H1 (cell line): ENCODE results near the gene LRBA. TPM values are rescaled to one million over a fixed set of nuclear protein-coding genes. Genes with fewer than 3 reads are reported as not detected.

Source experiments
- CTCF ChIA-PET: fragments of 300-600 bp; sonication (Branson Sonifier 250); formaldehyde crosslinking; loops from one replicate; lab custom pipeline; 2021; ENCODE audit not compliant: partially characterized antibody; lab: Charles Lee
- POLR2A ChIA-PET: fragments of 300-600 bp; sonication (Branson Sonifier 250); formaldehyde crosslinking; loops from one replicate; lab custom pipeline; 2021; ENCODE audit warnings: inconsistent platforms; ENCODE audit not compliant: partially characterized antibody; lab: Charles Lee
- DNase-seq, 2 experiments: peaks; one replicate each; pipeline versions ENCODE4 v3.0.0 to v3.0.0-alpha.2; 2010 to 2022; ENCODE audit warnings: low spot score in 2 of 2, low read depth in 1 of 2, mixed read lengths in 1 of 2
- FAIRE-seq: peaks from 2 replicates; lab custom pipeline; 2011; peaks lifted over from hg19 to GRCh38; lab: Jason Lieb, UNC
- H2AFZ ChIP-seq: 2 replicates; pipeline ENCODE4 v1.8.1; 2012; ENCODE audit warnings: low read length, inconsistent platforms
- H2AK5ac ChIP-seq: 2 replicates; pipeline ENCODE4 v1.6.1; 2013; ENCODE audit warnings: low read depth, low read length
- H2BK120ac ChIP-seq: replicated peaks from 2 replicates; pipeline ENCODE3; 2013; ENCODE audit warnings: low read depth, low read length, inconsistent platforms
- H2BK12ac ChIP-seq: 2 replicates; pipeline ENCODE4 v1.6.1; 2013; ENCODE audit warnings: low read depth, low read length
- H2BK15ac ChIP-seq: 2 replicates; pipeline ENCODE4 v1.6.1; 2013; ENCODE audit warnings: low read length
- H2BK20ac ChIP-seq: 2 replicates; pipeline ENCODE4 v1.6.1; 2013; ENCODE audit warnings: low read length
- H2BK5ac ChIP-seq: 2 replicates; pipeline ENCODE4 v1.6.1; 2013; ENCODE audit warnings: low read depth, low read length
- H3K14ac ChIP-seq: 2 replicates; pipeline ENCODE4 v1.6.1; 2013; ENCODE audit warnings: inconsistent platforms; ENCODE audit not compliant: insufficient read length
- H3K18ac ChIP-seq: 2 replicates; pipeline ENCODE4 v1.6.1; 2013; ENCODE audit warnings: low read length; ENCODE audit errors: extremely low read depth
- H3K23ac ChIP-seq: 2 replicates; pipeline ENCODE4 v1.6.1; 2013; ENCODE audit warnings: inconsistent platforms; ENCODE audit not compliant: insufficient read length
- H3K23me2 ChIP-seq: 2 replicates; pipeline ENCODE4 v1.6.1; 2013; ENCODE audit warnings: low read depth, low read length
- H3K27ac ChIP-seq: 2 replicates; pipeline ENCODE4 v1.6.1; 2011; ENCODE audit warnings: low read depth, low read length, inconsistent platforms
- H3K27me3 ChIP-seq, 4 experiments: replicated peaks in 1 of 4; 1 replicate in 1 of 4; 2 replicates in 3 of 4; pipeline versions ENCODE4 v1.6.1 to v1.8.1; 2011 to 2013; ENCODE audit warnings: low read length in 3 of 4, mild to moderate bottlenecking in 3 of 4, inconsistent platforms in 2 of 4, mixed read lengths in 2 of 4, moderate library complexity in 1 of 4; ENCODE audit not compliant: control insufficient read depth in 3 of 4, insufficient read depth in 3 of 4; ENCODE audit errors: extremely low read depth in 1 of 4
- H3K36me3 ChIP-seq, 4 experiments: 2 replicates each; pipeline versions ENCODE4 v1.6.1 to v1.8.1; 2011 to 2013; ENCODE audit warnings: mild to moderate bottlenecking in 4 of 4, low read length in 3 of 4, moderate library complexity in 2 of 4, control low read depth in 1 of 4, inconsistent platforms in 1 of 4; ENCODE audit not compliant: insufficient read depth in 4 of 4, control insufficient read depth in 2 of 4
- H3K4ac ChIP-seq: replicated peaks from 2 replicates; pipeline ENCODE3; 2013; ENCODE audit warnings: low read length, low read depth, mixed read lengths, inconsistent platforms; ENCODE audit not compliant: insufficient read length
- H3K4me1 ChIP-seq, 4 experiments: replicated peaks in 1 of 4; 1 replicate in 1 of 4; 2 replicates in 3 of 4; pipeline versions ENCODE4 v1.6.1 to v1.8.1; 2011 to 2013; ENCODE audit warnings: low read length in 3 of 4, inconsistent platforms in 2 of 4, mixed read lengths in 1 of 4; ENCODE audit not compliant: insufficient read depth in 4 of 4, control insufficient read depth in 3 of 4
- H3K4me2 ChIP-seq, 2 experiments: 2 replicates each; pipeline versions ENCODE4 v1.6.1 to v1.8.1; 2011 to 2013; ENCODE audit warnings: low read depth in 2 of 2, low read length in 2 of 2, control low read depth in 1 of 2, inconsistent platforms in 1 of 2, mild to moderate bottlenecking in 1 of 2; ENCODE audit not compliant: insufficient read depth in 1 of 2
- H3K4me3 ChIP-seq, 4 experiments: fragments of 200-600, 300-600 bp in 1 of 4; sonication (generic), shearing (Covaris generic), sonication (Bioruptor Twin) in 1 of 4; 2 replicates each; pipeline versions ENCODE4 v1.5.1 to v1.8.1; 2011 to 2016; ENCODE audit warnings: low read length in 4 of 4, low read depth in 3 of 4, control low read depth in 2 of 4, inconsistent platforms in 2 of 4, mild to moderate bottlenecking in 2 of 4, mixed read lengths in 1 of 4, moderate library complexity in 1 of 4; ENCODE audit not compliant: insufficient read depth in 2 of 4; ENCODE audit errors: extremely low read depth in 1 of 4
- H3K56ac ChIP-seq: replicated peaks from 2 replicates; pipeline ENCODE3; 2013; ENCODE audit warnings: low read depth, mild to moderate bottlenecking, mixed read lengths, low read length, inconsistent platforms; ENCODE audit not compliant: insufficient read length
- H3K79me1 ChIP-seq: 2 replicates; pipeline ENCODE4 v1.6.1; 2013; ENCODE audit warnings: low read depth, low read length, control low read depth
- H3K79me2 ChIP-seq, 2 experiments: 2 replicates each; pipeline versions ENCODE4 v1.6.1 to v1.8.1; 2012 to 2013; ENCODE audit warnings: low read length in 2 of 2, mild to moderate bottlenecking in 2 of 2, inconsistent platforms in 1 of 2; ENCODE audit not compliant: insufficient read depth in 2 of 2, control insufficient read depth in 1 of 2
- H3K9ac ChIP-seq, 4 experiments: replicated peaks in 1 of 4; 1 replicate in 1 of 4; 2 replicates in 3 of 4; pipeline versions ENCODE4 v1.6.1 to v1.8.1; 2011 to 2013; ENCODE audit warnings: low read depth in 3 of 4, low read length in 3 of 4, control low read depth in 2 of 4, mild to moderate bottlenecking in 2 of 4, moderate library complexity in 2 of 4, inconsistent platforms in 1 of 4; ENCODE audit errors: extremely low read depth in 1 of 4
- H3K9me3 ChIP-seq, 2 experiments: 2 replicates each; pipeline versions ENCODE4 v1.6.1 to v1.8.1; 2012 to 2013; ENCODE audit warnings: mild to moderate bottlenecking in 2 of 2, moderate library complexity in 2 of 2, control low read depth in 1 of 2, inconsistent platforms in 1 of 2, low read depth in 1 of 2, low read length in 1 of 2, mixed read lengths in 1 of 2; ENCODE audit not compliant: insufficient read depth in 2 of 2
- H4K20me1 ChIP-seq, 2 experiments: replicated peaks in 1 of 2; 2 replicates each; pipeline versions ENCODE3 to v1.8.1; 2011 to 2013; ENCODE audit warnings: inconsistent platforms in 2 of 2, low read length in 2 of 2, mild to moderate bottlenecking in 1 of 2; ENCODE audit not compliant: insufficient read depth in 2 of 2, control insufficient read depth in 1 of 2
- H4K5ac ChIP-seq: 2 replicates; pipeline ENCODE4 v1.6.1; 2013; ENCODE audit warnings: low read length, low read depth, mixed read lengths, inconsistent platforms; ENCODE audit not compliant: insufficient read length
- H4K8ac ChIP-seq: 2 replicates; pipeline ENCODE4 v1.8.0; 2013; ENCODE audit warnings: mild to moderate bottlenecking, moderate library complexity, low read length, inconsistent platforms; ENCODE audit not compliant: insufficient read depth; ENCODE audit errors: extremely low read depth
- H4K91ac ChIP-seq: replicated peaks from 2 replicates; pipeline ENCODE3; 2013; ENCODE audit warnings: low read length, mixed read lengths, inconsistent platforms; ENCODE audit not compliant: insufficient read length
- ASH2L ChIP-seq: fragments of 200-600, 300-600 bp; sonication (generic); IDR thresholded peaks from one replicate; pipeline ENCODE4 v1.7.1; 2017; ENCODE audit warnings: low read length
- BRCA1 ChIP-seq: IDR thresholded peaks from 2 replicates; pipeline ENCODE4 v1.6.1; 2012; ENCODE audit warnings: low read depth, low read length, improper control_type of control experiment
- CBX5 ChIP-seq: fragments of 300-800, 300-1000 bp; sonication (generic); IDR thresholded peaks from 2 replicates; pipeline ENCODE4 v1.7.1; 2016; ENCODE audit warnings: antibody characterized with exemption, low read length, low read depth
- CREB1 ChIP-seq: IDR thresholded peaks from 2 replicates; pipeline ENCODE4 v1.6.1; 2012; ENCODE audit warnings: inconsistent platforms
- EGR1 ChIP-seq: IDR thresholded peaks from 2 replicates; pipeline ENCODE4 v1.6.1; 2011; ENCODE audit warnings: low read depth, low read length, borderline replicate concordance
- EP300 ChIP-seq, 2 experiments: IDR thresholded peaks; 1 replicate in 1 of 2; 2 replicates in 1 of 2; pipeline ENCODE4 v1.6.1; 2011 to 2012; ENCODE audit warnings: low read depth in 2 of 2, low read length in 2 of 2, mild to moderate bottlenecking in 2 of 2, borderline replicate concordance in 1 of 2, inconsistent platforms in 1 of 2, moderate library complexity in 1 of 2
- MAFK ChIP-seq: IDR thresholded peaks from 2 replicates; pipeline ENCODE4 v1.6.1; 2012; ENCODE audit warnings: low read depth, mild to moderate bottlenecking, improper control_type of control experiment, low read length
- POU5F1 ChIP-seq: IDR thresholded peaks from 2 replicates; pipeline ENCODE4 v1.6.1; 2011; ENCODE audit warnings: low read depth, mild to moderate bottlenecking, low read length, moderate library complexity
- RAD21 ChIP-seq, 2 experiments: IDR thresholded peaks in 1 of 2; conservative IDR thresholded peaks in 1 of 2; 2 replicates each; pipeline ENCODE4 v1.6.1; 2011; ENCODE audit warnings: low read depth in 2 of 2, low read length in 2 of 2, improper control_type of control experiment in 1 of 2, inconsistent platforms in 1 of 2, mild to moderate bottlenecking in 1 of 2, moderate library complexity in 1 of 2
- RNF2 ChIP-seq: fragments of 200-900, 300-1000 bp; sonication (generic); IDR thresholded peaks from 2 replicates; pipeline ENCODE4 v1.7.1; 2016; ENCODE audit warnings: borderline replicate concordance, low read depth, mild to moderate bottlenecking, antibody characterized with exemption, low read length; ENCODE audit not compliant: poor library complexity, severe bottlenecking; ENCODE audit errors: missing control alignments
- SIN3A ChIP-seq, 2 experiments: IDR thresholded peaks in 1 of 2; conservative IDR thresholded peaks in 1 of 2; 2 replicates each; pipeline ENCODE4 v1.6.1; 2011 to 2012; ENCODE audit warnings: low read length in 2 of 2, improper control_type of control experiment in 1 of 2, low read depth in 1 of 2, mild to moderate bottlenecking in 1 of 2
- SP2 ChIP-seq: IDR thresholded peaks from 2 replicates; pipeline ENCODE4 v1.6.1; 2012; ENCODE audit warnings: mild to moderate bottlenecking, low read length, inconsistent platforms
- TAF1 ChIP-seq: IDR thresholded peaks from 2 replicates; pipeline ENCODE4 v1.6.1; 2011; ENCODE audit warnings: mild to moderate bottlenecking, low read depth, low read length
- TCF12 ChIP-seq: IDR thresholded peaks from 2 replicates; pipeline ENCODE4 v1.6.1; 2011; ENCODE audit warnings: low read depth, mild to moderate bottlenecking, low read length
- WGBS, 2 experiments: shearing (Covaris generic) in 1 of 2; methylation state at CpG; one replicate each; pipeline versions ENCODE4 v1.1.6 to v1.1.7; 2013 to 2015; ENCODE audit warnings: low lambda C conversion rate in 2 of 2, mixed read lengths in 2 of 2, inconsistent platforms in 1 of 2, low coverage in 1 of 2, missing lambda C conversion rate in 1 of 2; ENCODE audit not compliant: insufficient replicate concordance in 2 of 2, insufficient coverage in 1 of 2, insufficient read length in 1 of 2; ENCODE audit errors: extremely low coverage in 1 of 2, missing lambda C conversion rate in 1 of 2; 5-methylcytosine and 5-hydroxymethylcytosine counted together
- polyA plus RNA-seq, 7 experiments: library from polyadenylated mRNA; depleted of rRNA in 3 of 7; stranded (reverse) in 5 of 7; unstranded in 2 of 7; fragments of >200 nt in 5 of 7; fragments of 200-250 nt in 2 of 7; gene quantifications; 1 replicate in 5 of 7; 2 replicates in 1 of 7; 4 replicates in 1 of 7; pipeline versions ENCODE4 v1.2.1 to v1.2.3, GENCODE V29; 2011 to 2013; ENCODE audit warnings: missing spikeins in 2 of 7, mixed read lengths in 2 of 7
- total RNA-seq: library from RNA; stranded (reverse); fragmentation: NEBNext Ultra II Directional; extraction: Animal tissue kit (Norgen Biotek cat#: 25700); gene quantifications from 2 replicates; pipeline ENCODE4 v1.2.1, GENCODE V29; 2021

Gene LRBA
- total and polyA plus RNA-seq, 2 of the 8 experiments (the other 6 are each of a cell fraction or from before 2014, with no cell fraction given) = 54.6 to 83.2 TPM

DNA sequence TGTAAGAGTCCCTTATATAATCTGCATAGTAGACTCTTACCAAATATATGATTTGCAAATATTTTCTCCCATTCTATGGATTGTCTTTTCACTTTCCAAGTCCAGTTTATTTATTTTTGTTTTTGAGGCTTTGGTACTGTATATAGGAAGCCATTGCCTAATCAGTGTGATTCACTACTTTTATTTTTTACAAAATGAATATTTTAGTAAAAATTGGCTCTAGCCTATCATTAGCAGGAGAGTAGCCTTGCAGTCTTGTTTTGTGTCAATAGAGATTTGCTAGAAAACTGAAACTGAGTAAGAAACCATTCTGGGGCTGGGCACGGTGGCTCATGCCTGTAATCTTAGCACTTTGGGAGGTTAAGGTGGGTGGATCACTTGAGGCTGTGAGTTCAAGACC, 633.1 kb downstream of the LRBA start:
- Histone ChIP-seq H3K36me3 (no peaks in the 10 kb centered on the region), H3K4me1 (peaks cover 0 to 3% (median 2%) of the 10 kb centered on the region in 4 experiments; a peak in 1 of 7 replicates), H2AK5ac (no peak overlapping the region), H4K91ac (no peak overlapping the region), H4K8ac (no peak overlapping the region), H4K20me1 (no peaks in the 10 kb centered on the region), H3K4me2 (no peak overlapping the region), H3K56ac (no peak overlapping the region), H3K27me3 (no peaks in the 10 kb centered on the region), H2BK5ac (no peak overlapping the region), H3K4ac (no peak overlapping the region), H2AFZ (no peak overlapping the region), H3K27ac (no peak overlapping the region), H3K18ac (no peak overlapping the region), H3K4me3 (no peak overlapping the region), H2BK120ac (no peak overlapping the region), H3K23me2 (no peaks in the 10 kb centered on the region), H2BK12ac (no peak overlapping the region), H2BK20ac (no peak overlapping the region), H3K23ac (no peak overlapping the region), H3K79me2 (no peaks in the 10 kb centered on the region), H3K9me3 (no peaks in the 10 kb centered on the region), H3K79me1 (no peaks in the 10 kb centered on the region), H4K5ac (no peak overlapping the region), H3K9ac (no peak overlapping the region), H2BK15ac (no peak overlapping the region), H3K14ac (no peak overlapping the region)
- CTCF ChIA-PET = no interaction called here
- DNase-seq = no peak
- no peak for TF ChIP-seq EP300 (IDR thresholded peaks at IDR 0.05; ENCODE audit: borderline replicate concordance in 1 of 2, low read depth in 2 of 2, low read length in 2 of 2)
- no peak for TF ChIP-seq SP2
- TF ChIP-seq TAF1 = no peak
- no peak for TF ChIP-seq RNF2
- no peak for TF ChIP-seq CBX5
- no peak for TF ChIP-seq BRCA1
- TF ChIP-seq TCF12 = no peak
- TF ChIP-seq ASH2L = no peak
- no peak for TF ChIP-seq CREB1
- no peak for TF ChIP-seq SIN3A (conservative IDR thresholded peaks at IDR 0.05 in 1 of 2, IDR thresholded peaks at IDR 0.05 in 1 of 2; ENCODE audit: low read depth in 1 of 2, low read length in 2 of 2)
- no peak for TF ChIP-seq EGR1
- TF ChIP-seq MAFK = no peak
- no peak for TF ChIP-seq POU5F1
- no peak for TF ChIP-seq RAD21 (IDR thresholded peaks at IDR 0.05 in 1 of 2, conservative IDR thresholded peaks at IDR 0.05 in 1 of 2; ENCODE audit: low read depth in 2 of 2, low read length in 2 of 2)
- FAIRE-seq = no peak
- WGBS, 2 experiments = 93% methylated on average over 1 of the region's 1 CpG; no CpG with 5 or more reads in 1 of the 2 experiments
- POLR2A ChIA-PET = no interaction called here
